ENCODE results near the gene FBXW11.

FBXW11 gene

GRCh38 chr5:171863935-171864334 lies 142.5 kb downstream of the FBXW11 start:
- no peak overlapping the region for H2AFZ ChIP-seq (ENCODE audit: low read length)
- TF ChIP-seq CTCF (conservative IDR thresholded peaks at IDR 0.05; ENCODE audit: low read length): no peak
- TF ChIP-seq EZH2phosphoT487 (IDR thresholded peaks at IDR 0.05; ENCODE audit: borderline replicate concordance): no peak
- no peaks in the 10 kb centered on the region for H3K27me3 ChIP-seq (ENCODE audit: insufficient read depth, low read length, poor library complexity, severe bottlenecking)
- H3K9me2 ChIP-seq (replicated peaks; ENCODE audit: low read depth, low read length): no peaks in the 10 kb centered on the region
- no peaks in the 10 kb centered on the region for H3K79me2 ChIP-seq (ENCODE audit: insufficient read depth, low read length)
- peaks cover 9% of the 10 kb centered on the region for H3K36me3 ChIP-seq (ENCODE audit: insufficient read depth, low read length)
- 0 out of 2 replicates have a peak, but pooled peaks cover 6% of the 10 kb centered on the region for H3F3A ChIP-seq (ENCODE audit: low read depth)
- no peaks in the 10 kb centered on the region for H3K9me3 ChIP-seq (ENCODE audit: insufficient read depth, low read depth, low read length)
- peak overlapping the region; percentile 75 for H3K9ac ChIP-seq (ENCODE audit: low read depth, low read length, poor library complexity, severe bottlenecking)
- no peak overlapping the region for H3K4me3 ChIP-seq (ENCODE audit: low read length, poor library complexity, severe bottlenecking)
- H3K4me2 ChIP-seq (ENCODE audit: low read depth, low read length, poor library complexity, severe bottlenecking): peak overlapping the region; percentile 71
- no peaks in the 10 kb centered on the region for H4K20me1 ChIP-seq (ENCODE audit: insufficient read depth, low read length, poor library complexity, severe bottlenecking)
- peaks cover 56% of the 10 kb centered on the region for H3K4me1 ChIP-seq (ENCODE audit: insufficient read depth, low read length, poor library complexity, severe bottlenecking)

GRCh38 chr5:171862624-171863023 lies 143.8 kb downstream of the FBXW11 start:
- Histone ChIP-seq H2AFZ (ENCODE audit: low read length) (no peak overlapping the region), H3K36me3 (ENCODE audit: insufficient read depth, low read length) (no peaks in the 10 kb centered on the region), H3F3A (ENCODE audit: low read depth) (0 out of 2 replicates have a peak, but pooled peaks cover 6% of the 10 kb centered on the region), H3K4me3 (ENCODE audit: low read length, poor library complexity, severe bottlenecking) (no peak overlapping the region), H3K79me2 (ENCODE audit: insufficient read depth, low read length) (no peaks in the 10 kb centered on the region), H3K9me2 (replicated peaks; ENCODE audit: low read depth, low read length) (no peaks in the 10 kb centered on the region), H4K20me1 (ENCODE audit: insufficient read depth, low read length, poor library complexity, severe bottlenecking) (no peaks in the 10 kb centered on the region), H3K4me2 (ENCODE audit: low read depth, low read length, poor library complexity, severe bottlenecking) (no peak overlapping the region), H3K9ac (ENCODE audit: low read depth, low read length, poor library complexity, severe bottlenecking) (no peak overlapping the region), H3K27me3 (ENCODE audit: insufficient read depth, low read length, poor library complexity, severe bottlenecking) (no peaks in the 10 kb centered on the region), H3K4me1 (ENCODE audit: insufficient read depth, low read length, poor library complexity, severe bottlenecking) (peaks cover 44% of the 10 kb centered on the region), H3K9me3 (ENCODE audit: insufficient read depth, low read depth, low read length) (no peaks in the 10 kb centered on the region)
- TF ChIP-seq EZH2phosphoT487 (IDR thresholded peaks at IDR 0.05; ENCODE audit: borderline replicate concordance) (no peak), CTCF (conservative IDR thresholded peaks at IDR 0.05; ENCODE audit: low read length) (no peak)

- Histone ChIP-seq H3K9ac (ENCODE audit: low read depth, low read length, poor library complexity, severe bottlenecking) (no peak overlapping the region), H2AFZ (ENCODE audit: low read length) (no peak overlapping the region), H3K4me2 (ENCODE audit: low read depth, low read length, poor library complexity, severe bottlenecking) (no peak overlapping the region), H3K79me2 (ENCODE audit: insufficient read depth, low read length) (no peaks in the 10 kb centered on the region), H3K9me2 (replicated peaks; ENCODE audit: low read depth, low read length) (no peaks in the 10 kb centered on the region), H3K4me1 (ENCODE audit: insufficient read depth, low read length, poor library complexity, severe bottlenecking) (peaks cover 39% of the 10 kb centered on the region), H4K20me1 (ENCODE audit: insufficient read depth, low read length, poor library complexity, severe bottlenecking) (no peaks in the 10 kb centered on the region), H3K9me3 (ENCODE audit: insufficient read depth, low read depth, low read length) (no peaks in the 10 kb centered on the region), H3K27me3 (ENCODE audit: insufficient read depth, low read length, poor library complexity, severe bottlenecking) (no peaks in the 10 kb centered on the region), H3K4me3 (ENCODE audit: low read length, poor library complexity, severe bottlenecking) (no peak overlapping the region), H3K36me3 (ENCODE audit: insufficient read depth, low read length) (no peaks in the 10 kb centered on the region), H3F3A (ENCODE audit: low read depth) (0 out of 2 replicates have a peak, but pooled peaks cover 6% of the 10 kb centered on the region)
- no peak for TF ChIP-seq EZH2phosphoT487 (IDR thresholded peaks at IDR 0.05; ENCODE audit: borderline replicate concordance)
Observed at GRCh38 chr5:171861381-171861780, 145.1 kb downstream of the FBXW11 start.

- Histone ChIP-seq H3K79me2 (ENCODE audit: insufficient read depth, low read length) (no peaks in the 10 kb centered on the region), H3K9me2 (replicated peaks; ENCODE audit: low read depth, low read length) (no peaks in the 10 kb centered on the region), H3F3A (ENCODE audit: low read depth) (no peaks in the 10 kb centered on the region), H4K20me1 (ENCODE audit: insufficient read depth, low read length, poor library complexity, severe bottlenecking) (no peaks in the 10 kb centered on the region), H3K9ac (ENCODE audit: low read depth, low read length, poor library complexity, severe bottlenecking) (no peak overlapping the region), H3K4me3 (ENCODE audit: low read length, poor library complexity, severe bottlenecking) (no peak overlapping the region), H3K36me3 (ENCODE audit: insufficient read depth, low read length) (no peaks in the 10 kb centered on the region), H3K4me1 (ENCODE audit: insufficient read depth, low read length, poor library complexity, severe bottlenecking) (peaks cover 34% of the 10 kb centered on the region), H3K9me3 (ENCODE audit: insufficient read depth, low read depth, low read length) (no peaks in the 10 kb centered on the region), H2AFZ (ENCODE audit: low read length) (no peak overlapping the region), H3K4me2 (ENCODE audit: low read depth, low read length, poor library complexity, severe bottlenecking) (no peak overlapping the region), H3K27me3 (ENCODE audit: insufficient read depth, low read length, poor library complexity, severe bottlenecking) (no peaks in the 10 kb centered on the region)
- peak; percentile 48 for TF ChIP-seq CTCF (conservative IDR thresholded peaks at IDR 0.05; ENCODE audit: low read length)
- no peak for TF ChIP-seq EZH2phosphoT487 (IDR thresholded peaks at IDR 0.05; ENCODE audit: borderline replicate concordance)
Observed at GRCh38 chr5:171858303-171858702, 148.1 kb downstream of the FBXW11 start.

All from Loucy (cell line).